RWPE2 (cell line): ENCODE results near the gene TSC2.

Experiments
- ATAC-seq: fragments of 200-7000 bp; cut with Tn5 transposase; 3 replicates; pipeline ENCODE4 v1.9.1; 2021; ENCODE audit warnings: low read depth
- DNase-seq: peaks from one replicate; pipeline ENCODE4 v3.0.0-alpha.2; 2020; ENCODE audit warnings: low spot score
- H3K27ac ChIP-seq: fragments of 450-650 bp; 2 replicates; pipeline ENCODE4 v1.5.1; 2017; ENCODE audit warnings: mild to moderate bottlenecking; ENCODE audit not compliant: poor library complexity, severe bottlenecking
- H3K27me3 ChIP-seq: fragments of 250-450 bp; sonication (Bioruptor Pico); 2 replicates; pipeline ENCODE4 v1.5.1; 2021; ENCODE audit warnings: mild to moderate bottlenecking, moderate library complexity; ENCODE audit not compliant: insufficient read depth, poor library complexity, severe bottlenecking
- H3K36me3 ChIP-seq: fragments of 250-450 bp; sonication (Bioruptor Pico); 2 replicates; pipeline ENCODE4 v1.5.1; 2020; ENCODE audit warnings: low read depth, mild to moderate bottlenecking, moderate library complexity
- H3K4me1 ChIP-seq: fragments of 250-450 bp; sonication (Bioruptor Pico); 2 replicates; pipeline ENCODE4 v1.5.1; 2021; ENCODE audit warnings: mild to moderate bottlenecking, moderate library complexity; ENCODE audit not compliant: insufficient read depth, poor library complexity, severe bottlenecking
- H3K4me3 ChIP-seq: fragments of 250-450 bp; sonication (Bioruptor Pico); 2 replicates; pipeline ENCODE4 v1.5.1; 2021; ENCODE audit warnings: mild to moderate bottlenecking, moderate library complexity; ENCODE audit not compliant: severe bottlenecking
- H3K9me3 ChIP-seq: fragments of 250-450 bp; sonication (Bioruptor Pico); 2 replicates; pipeline ENCODE4 v1.5.1; 2021; ENCODE audit warnings: mild to moderate bottlenecking, moderate library complexity; ENCODE audit not compliant: severe bottlenecking
- TF ChIP-seq, protein P1 (sequence below): fragments of 450-650 bp; IDR thresholded peaks from one replicate; pipeline ENCODE4 v1.5.1; 2017; ENCODE audit warnings: mild to moderate bottlenecking, moderate library complexity; ENCODE audit not compliant: poor library complexity, severe bottlenecking

The TSC2 gene

DNA sequence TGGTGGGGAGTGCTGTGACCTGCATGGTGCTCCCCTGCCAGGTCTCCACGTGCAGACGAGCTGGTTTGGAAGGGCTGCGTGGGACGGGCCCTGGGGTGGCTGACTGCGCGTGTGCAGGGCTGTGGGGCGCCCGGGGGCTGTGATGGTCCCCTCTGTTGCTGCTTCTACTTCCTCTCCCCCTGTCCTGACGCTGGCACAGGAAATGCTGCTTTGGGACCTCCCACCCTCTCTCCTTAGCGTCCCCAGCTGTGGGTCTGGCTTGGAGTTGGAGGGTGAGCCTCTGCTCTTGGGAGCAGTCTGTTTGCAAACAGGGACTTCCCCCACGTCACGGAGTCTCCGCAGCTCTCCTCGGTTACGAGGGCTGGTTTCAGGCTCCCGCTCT lies 35.2 kb downstream of the TSC2 start:
- DNase-seq (no peak), ATAC-seq (no peak)
- Histone ChIP-seq H3K36me3 (peaks cover 40% of the 10 kb centered on the region), H3K27me3 (no peaks in the 10 kb centered on the region), H3K4me3 (no peak overlapping the region), H3K27ac (no peak overlapping the region), H3K4me1 (peaks cover 6% of the 10 kb centered on the region), H3K9me3 (no peaks in the 10 kb centered on the region)
- TF ChIP-seq, protein P1, sequence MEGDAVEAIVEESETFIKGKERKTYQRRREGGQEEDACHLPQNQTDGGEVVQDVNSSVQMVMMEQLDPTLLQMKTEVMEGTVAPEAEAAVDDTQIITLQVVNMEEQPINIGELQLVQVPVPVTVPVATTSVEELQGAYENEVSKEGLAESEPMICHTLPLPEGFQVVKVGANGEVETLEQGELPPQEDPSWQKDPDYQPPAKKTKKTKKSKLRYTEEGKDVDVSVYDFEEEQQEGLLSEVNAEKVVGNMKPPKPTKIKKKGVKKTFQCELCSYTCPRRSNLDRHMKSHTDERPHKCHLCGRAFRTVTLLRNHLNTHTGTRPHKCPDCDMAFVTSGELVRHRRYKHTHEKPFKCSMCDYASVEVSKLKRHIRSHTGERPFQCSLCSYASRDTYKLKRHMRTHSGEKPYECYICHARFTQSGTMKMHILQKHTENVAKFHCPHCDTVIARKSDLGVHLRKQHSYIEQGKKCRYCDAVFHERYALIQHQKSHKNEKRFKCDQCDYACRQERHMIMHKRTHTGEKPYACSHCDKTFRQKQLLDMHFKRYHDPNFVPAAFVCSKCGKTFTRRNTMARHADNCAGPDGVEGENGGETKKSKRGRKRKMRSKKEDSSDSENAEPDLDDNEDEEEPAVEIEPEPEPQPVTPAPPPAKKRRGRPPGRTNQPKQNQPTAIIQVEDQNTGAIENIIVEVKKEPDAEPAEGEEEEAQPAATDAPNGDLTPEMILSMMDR: no peak

DNA sequence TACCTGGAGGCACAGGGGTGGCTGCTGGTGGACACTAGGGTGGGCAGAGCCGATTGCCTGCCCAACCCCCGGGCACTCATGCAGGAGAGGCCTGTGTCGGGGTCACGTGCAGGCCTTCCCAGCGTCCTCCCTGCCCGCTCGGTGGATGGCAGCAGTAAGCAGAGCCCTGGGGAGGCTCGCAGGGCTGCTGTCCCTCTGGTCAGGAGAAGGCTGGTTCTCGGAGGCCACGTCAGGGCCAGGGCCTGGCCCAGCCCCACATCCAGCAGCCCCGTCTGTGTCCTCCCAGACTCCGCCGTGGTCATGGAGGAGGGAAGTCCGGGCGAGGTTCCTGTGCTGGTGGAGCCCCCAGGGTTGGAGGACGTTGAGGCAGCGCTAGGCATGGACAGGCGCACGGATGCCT lies 35.6 kb downstream of the TSC2 start:
- H3K27me3 ChIP-seq: no peaks in the 10 kb centered on the region
- no peak for DNase-seq
- ATAC-seq: no peak
- TF ChIP-seq, protein P1: no peak
- peaks cover 45% of the 10 kb centered on the region for H3K36me3 ChIP-seq
- H3K4me3 ChIP-seq: no peak overlapping the region
- no peaks in the 10 kb centered on the region for H3K9me3 ChIP-seq
- H3K27ac ChIP-seq: no peak overlapping the region
- H3K4me1 ChIP-seq: peaks cover 6% of the 10 kb centered on the region

DNA sequence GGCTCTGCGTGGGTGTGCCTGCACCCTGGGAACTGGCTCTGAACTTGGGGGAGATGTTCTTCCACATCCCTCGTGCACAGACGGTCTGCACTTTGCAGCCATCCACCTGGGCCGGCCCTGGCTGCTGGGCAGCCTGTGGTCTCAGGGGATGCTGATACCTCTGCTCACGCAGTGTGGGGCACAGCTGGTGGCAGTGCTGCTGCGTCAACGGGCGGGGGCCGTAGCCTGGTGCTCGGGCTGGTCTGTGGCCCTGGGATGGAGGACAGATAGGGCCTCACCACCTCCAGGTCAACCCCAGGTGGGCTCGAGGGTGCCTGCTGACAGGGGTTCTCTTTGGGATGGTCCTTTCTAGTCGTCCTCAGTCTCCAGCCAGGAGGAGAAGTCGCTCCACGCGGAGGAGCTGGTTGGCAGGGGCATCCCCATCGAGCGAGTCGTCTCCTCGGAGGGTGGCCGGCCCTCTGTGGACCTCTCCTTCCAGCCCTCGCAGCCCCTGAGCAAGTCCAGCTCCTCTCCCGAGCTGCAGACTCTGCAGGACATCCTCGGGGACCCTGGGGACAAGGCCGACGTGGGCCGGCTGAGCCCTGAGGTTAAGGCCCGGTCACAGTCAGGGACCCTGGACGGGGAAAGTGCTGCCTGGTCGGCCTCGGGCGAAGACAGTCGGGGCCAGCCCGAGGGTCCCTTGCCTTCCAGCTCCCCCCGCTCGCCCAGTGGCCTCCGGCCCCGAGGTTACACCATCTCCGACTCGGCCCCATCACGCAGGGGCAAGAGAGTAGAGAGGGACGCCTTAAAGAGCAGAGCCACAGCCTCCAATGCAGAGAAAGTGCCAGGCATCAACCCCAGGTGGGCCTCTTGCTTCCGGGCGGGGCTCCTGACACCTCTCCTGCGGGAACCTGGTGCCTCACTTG lies 36.3 kb downstream of the TSC2 start:
- H3K27ac ChIP-seq: no peak overlapping the region
- peaks cover 52% of the 10 kb centered on the region for H3K36me3 ChIP-seq
- no peak for ATAC-seq
- no peak for DNase-seq
- no peaks in the 10 kb centered on the region for H3K9me3 ChIP-seq
- H3K4me3 ChIP-seq: no peak overlapping the region
- H3K4me1 ChIP-seq: peaks cover 6% of the 10 kb centered on the region
- TF ChIP-seq, protein P1: no peak
- no peaks in the 10 kb centered on the region for H3K27me3 ChIP-seq

DNA sequence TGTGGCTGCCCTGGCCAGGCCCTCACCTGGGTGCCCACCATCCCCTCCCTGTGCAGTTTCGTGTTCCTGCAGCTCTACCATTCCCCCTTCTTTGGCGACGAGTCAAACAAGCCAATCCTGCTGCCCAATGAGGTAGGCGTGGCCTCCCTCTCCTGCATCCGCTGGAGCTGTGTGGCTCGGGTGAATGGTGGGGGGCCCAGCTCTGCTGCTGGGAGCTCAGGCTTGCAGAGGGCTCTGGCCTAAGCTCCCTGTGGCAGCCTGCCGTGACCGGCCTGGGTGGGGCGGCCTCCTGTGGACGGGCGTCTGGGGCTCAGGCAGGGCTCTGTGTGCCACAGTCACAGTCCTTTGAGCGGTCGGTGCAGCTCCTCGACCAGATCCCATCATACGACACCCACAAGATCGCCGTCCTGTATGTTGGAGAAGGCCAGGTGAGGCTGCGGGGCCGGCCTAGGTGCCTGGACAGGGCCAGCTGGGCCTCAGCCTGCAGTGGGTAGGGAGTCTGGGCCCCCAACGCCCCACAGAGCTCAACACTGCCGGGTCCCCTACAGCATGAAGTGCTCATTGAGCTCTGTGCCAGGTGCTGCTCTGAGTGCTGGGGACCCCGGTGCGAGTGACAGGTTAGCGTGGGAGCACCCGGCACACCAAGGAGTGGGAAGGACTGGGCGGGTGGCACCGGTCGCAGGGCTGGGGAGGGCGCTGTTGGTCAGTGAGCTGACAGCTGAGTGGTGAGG lies 37.3 kb downstream of the TSC2 start:
- H3K4me1 ChIP-seq: peaks cover 6% of the 10 kb centered on the region
- H3K27me3 ChIP-seq: no peaks in the 10 kb centered on the region
- no peak overlapping the region for H3K4me3 ChIP-seq
- no peaks in the 10 kb centered on the region for H3K9me3 ChIP-seq
- TF ChIP-seq, protein P1: no peak
- DNase-seq (no peak), ATAC-seq (no peak)
- H3K36me3 ChIP-seq: peaks cover 61% of the 10 kb centered on the region
- H3K27ac ChIP-seq: no peak overlapping the region
